ENCODE results near the gene UBR4.

UBR4 gene

GRCh38 chr1:19087737-19088594 lies 122.1 kb downstream of the UBR4 start:
- no peak for DNase-seq

GRCh38 chr1:19087017-19087736 lies 122.9 kb downstream of the UBR4 start:
- no peak for DNase-seq

DNA sequence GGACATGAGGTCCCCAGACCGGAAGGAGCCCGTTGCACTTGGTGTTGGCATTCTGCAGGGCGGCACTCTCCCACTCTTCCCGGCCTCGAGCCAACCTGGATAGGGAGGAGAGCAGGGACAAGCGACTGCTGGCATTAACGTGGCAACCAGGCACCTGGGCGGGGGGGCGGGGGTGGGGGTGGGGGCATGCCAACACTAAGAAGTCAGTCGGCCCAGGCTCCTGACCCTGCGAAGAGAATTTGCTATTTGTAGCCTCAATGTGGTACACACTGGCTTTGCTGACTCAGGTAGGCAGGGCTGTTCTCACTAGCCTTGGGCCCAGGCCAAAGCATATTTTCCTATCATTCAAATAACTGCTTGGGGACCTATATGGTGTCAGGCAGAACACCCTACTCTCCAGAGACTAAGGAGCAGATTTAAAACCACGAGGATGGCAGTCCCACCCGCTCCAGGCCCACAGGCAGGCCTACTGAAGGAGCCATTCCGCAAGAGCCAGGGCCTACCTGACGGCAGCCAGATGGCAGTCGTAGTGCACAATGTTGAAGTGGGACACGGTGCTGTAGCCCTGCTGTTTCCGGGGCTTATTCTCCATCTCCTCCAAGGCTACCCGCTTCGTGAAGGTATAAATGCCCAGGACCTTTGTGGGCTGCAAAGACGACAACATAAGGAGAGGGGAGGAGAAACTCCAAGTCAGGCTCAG lies 123.7 kb downstream of the UBR4 start:
- no peak for DNase-seq

- DNase-seq, result no peak
These were observed 125.8 kb downstream of the UBR4 start for GRCh38 chr1:19084206-19084738.

GRCh38 chr1:19083081-19083480 lies 127.0 kb downstream of the UBR4 start:
- DNase-seq, result no peak

DNA sequence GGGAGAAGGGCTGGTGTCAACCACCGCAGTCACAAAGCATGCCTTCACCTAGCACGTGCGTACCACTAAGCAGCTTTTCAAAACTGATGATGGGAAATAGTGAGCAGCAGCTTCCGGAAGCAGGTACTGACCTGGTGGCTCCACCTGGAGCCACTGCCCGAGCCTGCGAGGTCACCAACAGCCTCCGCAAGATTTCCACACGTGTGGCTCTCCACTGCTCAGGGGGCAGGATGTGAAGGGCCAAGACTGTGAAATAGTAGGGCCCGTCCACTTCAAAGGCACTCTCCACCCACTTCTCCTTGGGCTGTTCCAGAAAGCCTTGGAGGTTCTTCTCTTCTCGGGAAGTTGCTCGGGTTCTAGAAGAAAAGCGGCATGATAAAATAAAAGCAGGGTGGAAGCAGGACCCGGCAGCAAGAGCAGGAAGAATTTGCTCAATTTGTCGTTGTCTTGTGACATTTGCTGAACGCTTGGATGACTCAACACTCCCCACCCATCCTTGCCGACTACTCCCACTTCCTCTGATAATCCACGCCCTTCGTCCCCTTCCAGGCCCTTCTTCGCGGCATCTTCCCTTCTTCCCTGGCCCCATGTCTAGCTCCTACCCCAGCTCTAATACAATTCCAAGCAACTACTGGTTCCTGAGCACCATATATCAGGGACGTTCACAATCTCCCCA lies 128.7 kb downstream of the UBR4 start:
- no peak for DNase-seq

DNA sequence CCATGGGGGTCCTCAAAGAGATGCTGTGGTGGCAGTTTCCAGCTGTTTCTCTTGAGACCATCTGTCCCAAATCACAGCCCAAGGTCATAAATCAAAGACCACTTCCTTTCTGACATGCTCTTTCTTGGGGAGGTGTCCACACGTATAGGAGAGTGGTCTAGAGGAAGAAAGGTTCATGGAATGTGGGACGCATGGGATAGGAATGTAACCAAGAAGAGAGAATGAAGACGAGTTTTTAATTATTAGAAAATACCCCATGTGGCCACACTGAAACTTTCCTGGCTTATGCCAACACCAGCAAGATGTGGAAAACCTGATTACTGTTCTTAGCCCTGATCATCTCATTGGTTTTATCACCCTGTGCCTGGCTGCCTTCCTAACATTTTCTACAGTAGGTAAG lies 129.3 kb downstream of the UBR4 start:
- DNase-seq, result no peak

DNA sequence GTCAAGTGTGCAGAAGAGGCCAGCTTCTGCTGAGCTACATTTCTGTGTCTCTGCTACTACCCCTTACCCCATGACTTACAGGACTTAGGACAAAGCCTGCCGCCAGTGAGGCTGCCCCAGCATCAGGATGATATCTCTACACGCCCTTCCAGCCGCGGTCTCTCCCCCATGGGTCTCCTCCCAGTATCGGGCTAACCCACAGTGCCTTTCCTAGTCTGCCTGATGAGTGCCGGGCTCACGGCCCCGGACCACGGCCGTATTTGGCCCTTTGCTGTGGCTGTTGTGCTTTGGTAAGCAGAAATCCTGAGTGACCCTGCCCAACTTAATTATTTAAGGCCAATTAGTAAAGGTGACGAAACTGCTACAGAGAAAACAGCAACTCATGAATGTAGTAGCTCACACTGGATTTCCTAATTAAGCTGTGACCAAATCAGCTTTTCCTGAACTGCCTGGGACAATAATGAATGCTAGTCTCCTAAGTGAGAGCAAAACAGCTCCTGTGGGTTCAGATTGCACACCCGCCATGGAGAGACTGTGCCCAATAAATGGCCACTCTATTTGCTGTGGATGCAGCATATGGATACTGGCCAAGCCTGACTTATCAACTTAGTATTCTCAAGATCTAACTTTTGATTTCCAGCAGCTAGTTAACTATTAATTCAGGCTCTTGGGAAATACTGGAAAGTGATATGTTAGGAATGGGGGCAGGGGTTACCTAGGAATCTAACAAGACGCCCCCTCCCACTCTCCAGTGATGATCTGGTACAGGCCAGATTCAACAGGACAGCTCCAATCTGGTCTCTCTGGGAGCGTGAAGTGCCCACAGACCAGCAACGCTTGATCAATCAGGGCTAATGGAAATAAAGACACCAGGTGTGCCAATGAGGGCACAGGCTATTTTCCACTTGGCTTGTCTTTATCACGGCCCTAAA lies 130.3 kb downstream of the UBR4 start:
- no peak for DNase-seq

- no peak for DNase-seq
These were observed 131.5 kb downstream of the UBR4 start for GRCh38 chr1:19078536-19078935.

GRCh38 chr1:19076841-19077616 lies 133.0 kb downstream of the UBR4 start:
- no peak for DNase-seq

DNA sequence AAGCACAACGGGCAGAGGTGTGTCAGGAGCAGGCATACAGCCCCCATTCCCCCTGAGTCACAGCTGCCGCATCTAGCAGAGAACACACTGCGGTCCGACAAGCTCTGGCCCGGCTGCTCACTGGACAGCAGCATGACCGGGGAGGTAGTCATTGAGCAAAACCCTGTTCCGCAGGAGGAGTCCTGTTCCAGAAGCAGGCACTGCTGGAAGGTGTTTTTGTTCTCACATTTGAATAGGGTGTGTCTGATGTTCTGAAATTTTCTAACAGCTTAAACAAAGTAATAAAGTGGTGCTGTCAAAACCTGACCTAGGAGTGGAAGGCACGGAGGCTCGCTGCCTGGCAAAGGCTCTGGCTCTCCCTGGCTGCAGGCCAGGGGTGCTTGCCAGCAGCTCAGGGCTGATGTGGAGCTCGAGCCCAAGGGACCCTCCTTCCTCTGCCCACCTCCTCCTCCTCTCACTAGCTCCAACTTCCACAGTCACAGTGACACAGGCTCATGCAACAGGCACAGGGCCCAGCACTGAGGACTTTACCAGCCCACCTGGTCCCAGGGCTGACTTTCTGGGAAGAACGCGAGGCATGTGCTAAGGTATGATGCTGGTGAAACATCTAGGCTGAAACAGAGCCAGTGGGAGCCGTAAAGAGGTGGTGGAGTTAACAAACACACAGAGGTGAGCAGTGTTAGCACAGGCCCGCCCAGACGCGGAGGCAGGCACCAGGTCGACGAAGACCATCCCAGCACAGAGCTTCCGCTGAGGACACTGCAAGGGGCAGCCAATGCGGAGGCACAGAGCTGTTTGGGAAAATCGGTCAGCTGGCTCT lies 135.0 kb downstream of the UBR4 start:
- peak; percentile 54 for DNase-seq

DNA sequence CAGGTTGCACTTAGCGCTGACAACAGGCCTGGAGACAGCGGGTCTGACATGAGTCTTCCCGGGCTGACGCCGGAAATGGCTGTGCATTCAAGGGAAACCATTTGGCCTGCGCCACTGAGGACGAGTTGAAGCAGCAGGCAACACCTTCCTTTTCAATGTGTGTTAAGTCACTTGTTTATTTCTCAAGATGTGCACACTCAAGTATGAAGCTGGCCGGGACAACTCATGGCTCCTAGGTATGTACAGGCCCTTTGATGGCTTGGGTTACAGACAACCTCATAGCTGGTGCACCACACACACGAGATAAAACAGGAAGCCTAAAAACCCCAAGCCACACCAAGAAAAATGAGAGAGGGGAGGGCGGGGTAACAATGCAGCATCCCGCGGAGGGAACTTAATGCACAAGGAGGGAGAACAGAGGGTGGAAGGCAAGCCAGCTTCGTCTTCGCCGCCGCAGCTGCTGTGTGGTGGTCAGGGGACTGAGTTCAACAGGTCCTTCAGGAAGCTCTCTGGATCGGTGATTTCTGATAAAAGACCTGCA lies 135.6 kb downstream of the UBR4 start:
- DNase-seq, result peak; percentile 84

DNA sequence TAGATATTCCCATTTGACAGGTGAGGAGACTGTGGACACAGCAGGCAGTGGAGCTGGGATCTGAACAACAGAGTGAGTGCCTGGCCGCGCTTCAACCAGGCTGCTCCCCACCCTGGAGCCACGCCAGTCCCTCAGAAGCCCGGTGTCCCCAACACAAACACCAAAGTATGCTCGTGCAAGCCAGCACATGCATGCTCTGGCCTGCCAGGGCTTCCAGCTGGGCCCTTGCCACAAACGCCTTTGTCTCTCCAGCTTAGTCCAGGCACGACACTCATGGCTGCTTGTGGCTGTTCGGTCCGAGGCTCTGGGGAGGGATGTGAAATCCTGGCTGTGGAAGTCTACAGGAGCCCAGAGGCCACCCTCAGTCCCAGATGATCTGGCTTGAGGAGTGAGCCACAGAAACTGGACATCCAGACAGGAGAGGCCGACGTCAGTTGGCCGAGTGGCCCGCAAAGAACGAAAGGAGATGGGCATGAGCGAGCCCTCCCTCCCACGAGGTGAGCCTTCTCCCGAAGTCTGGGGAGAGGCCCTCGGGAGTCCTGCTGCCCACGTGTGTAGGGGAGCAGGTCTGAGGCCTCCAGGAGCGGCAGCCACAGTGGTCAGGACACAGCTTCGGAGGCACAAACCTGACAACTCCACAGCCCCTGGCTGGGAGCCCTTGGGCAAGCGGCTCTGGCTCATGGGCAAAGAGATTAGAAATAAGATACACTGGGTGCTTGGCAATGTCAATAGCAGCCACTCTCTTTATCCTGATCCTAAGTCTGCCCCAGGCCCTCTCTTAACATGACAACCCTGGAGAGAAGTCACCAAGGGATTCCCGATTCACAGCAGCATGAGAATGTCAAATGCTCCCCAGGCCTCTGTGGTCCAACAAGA lies 136.5 kb downstream of the UBR4 start:
- DNase-seq, result no peak

DNA sequence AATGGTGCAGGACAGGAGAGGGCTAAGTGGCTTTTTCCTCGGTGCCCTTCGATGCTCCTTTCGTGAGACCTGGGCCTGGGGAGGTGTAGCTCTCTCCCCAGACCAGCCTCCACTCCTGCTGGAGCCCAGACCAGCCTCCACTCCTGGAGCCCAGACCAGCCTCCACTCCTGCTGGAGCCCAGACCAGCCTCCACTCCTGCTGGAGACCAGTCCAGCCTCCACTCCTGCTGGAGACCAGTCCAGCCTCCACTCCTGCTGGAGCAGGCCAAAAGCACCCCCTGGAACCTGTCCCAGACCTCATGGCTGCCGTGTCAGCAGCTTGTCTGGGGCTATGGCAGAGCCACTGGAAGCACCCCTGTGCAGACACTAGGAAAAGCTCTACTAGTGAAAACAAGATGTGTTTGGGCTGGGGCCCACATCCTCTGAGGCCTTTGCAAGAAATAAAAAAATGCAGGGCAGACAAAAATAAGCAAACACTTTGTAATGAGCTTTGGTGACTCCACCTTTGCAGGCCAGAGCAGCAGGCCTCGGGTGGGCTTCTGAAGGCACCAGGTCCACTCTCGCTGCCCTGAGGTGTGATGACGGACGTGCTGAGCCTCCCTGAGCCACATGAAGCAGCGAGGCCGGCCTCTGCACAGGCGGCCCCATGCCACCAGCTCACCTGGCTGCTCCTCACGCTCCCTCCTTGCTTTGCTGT lies 137.6 kb downstream of the UBR4 start:
- DNase-seq, result no peak

DNA sequence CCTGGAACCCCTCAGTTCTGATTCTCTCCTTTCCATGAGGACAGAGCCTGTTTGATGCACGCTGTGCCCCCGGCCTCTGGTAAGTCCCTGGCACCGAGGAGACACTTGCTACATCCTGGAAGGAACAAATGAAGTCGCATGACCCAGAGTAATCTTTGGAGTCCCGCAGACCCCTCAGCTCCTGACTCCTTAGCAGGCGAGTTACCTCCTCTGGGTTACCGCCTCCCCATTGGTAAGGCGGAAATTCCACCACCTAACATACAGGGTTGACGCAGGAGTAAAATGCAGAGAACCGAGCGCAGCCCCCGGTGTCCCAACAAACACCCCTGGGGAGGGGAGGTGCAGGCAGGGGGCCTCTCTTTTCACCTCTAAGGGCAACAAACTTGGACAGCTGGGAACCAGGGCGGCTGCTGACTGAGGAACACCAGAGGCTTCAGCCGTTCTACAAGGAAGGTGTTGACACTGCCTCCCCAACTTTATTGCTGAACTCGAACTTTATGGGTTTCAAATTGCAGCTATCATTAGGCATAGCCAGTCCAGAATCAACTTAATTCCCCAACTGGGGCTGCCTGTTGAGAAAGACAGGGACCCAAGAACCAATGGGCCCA lies 138.3 kb downstream of the UBR4 start:
- DNase-seq, result no peak

- no peak for DNase-seq
These were observed 139.0 kb downstream of the UBR4 start for GRCh38 chr1:19070891-19071621.

- DNase-seq, result no peak
These were observed 139.8 kb downstream of the UBR4 start for GRCh38 chr1:19070197-19070651.

Data from NCI-H2029 (cell line).